IMR-90 (cell line): ENCODE data around the gene CRTAC1.

Experiments
- BHLHE40 ChIP-seq: fragments of 150-350 bp; IDR thresholded peaks from 2 replicates; pipeline ENCODE4 v1.6.1; 2016; ENCODE audit warnings: mild to moderate bottlenecking, low read depth, low read length
- CEBPB ChIP-seq: IDR thresholded peaks from 2 replicates; pipeline ENCODE4 v1.6.1; 2012; ENCODE audit warnings: low read depth, low read length, improper control_type of control experiment
- CTCF ChIP-seq: conservative IDR thresholded peaks from 2 replicates; pipeline ENCODE4 v1.5.1; 2012; ENCODE audit warnings: mild to moderate bottlenecking, low read depth, low read length, improper control_type of control experiment
- ELK1 ChIP-seq: fragments of 150-350 bp; IDR thresholded peaks from 2 replicates; pipeline ENCODE4 v1.6.1; 2016; ENCODE audit warnings: low read depth, mild to moderate bottlenecking, low read length, moderate library complexity, borderline replicate concordance
- MXI1 ChIP-seq: IDR thresholded peaks from 2 replicates; pipeline ENCODE4 v1.6.1; 2012; ENCODE audit warnings: low read depth, mild to moderate bottlenecking, low read length, moderate library complexity, borderline replicate concordance
- NFE2L2 ChIP-seq: fragments of 150-350 bp; IDR thresholded peaks from 2 replicates; pipeline ENCODE4 v1.6.1; 2016; ENCODE audit warnings: low read depth, mild to moderate bottlenecking, low read length
- POLR2A ChIP-seq: IDR thresholded peaks from 2 replicates; pipeline ENCODE4 v1.6.1; 2012; ENCODE audit warnings: mild to moderate bottlenecking, low read depth, low read length
- RAD21 ChIP-seq: IDR thresholded peaks from 2 replicates; pipeline ENCODE4 v1.6.1; 2012; ENCODE audit warnings: low read length, improper control_type of control experiment
- RCOR1 ChIP-seq: IDR thresholded peaks from 2 replicates; pipeline ENCODE4 v1.6.1; 2012; ENCODE audit warnings: mild to moderate bottlenecking, low read length, improper control_type of control experiment; ENCODE audit not compliant: insufficient replicate concordance
- RFX5 ChIP-seq: IDR thresholded peaks from 2 replicates; pipeline ENCODE4 v1.8.0; 2012; ENCODE audit warnings: low read depth, mild to moderate bottlenecking, low read length, moderate library complexity
- USF2 ChIP-seq: fragments of 150-350 bp; IDR thresholded peaks from 2 replicates; pipeline ENCODE4 v1.6.1; 2017; ENCODE audit warnings: mild to moderate bottlenecking, antibody characterized with exemption, low read length, low read depth

- no peak for TF ChIP-seq RFX5
- no peak for TF ChIP-seq ELK1
- TF ChIP-seq CTCF = no peak
- no peak for TF ChIP-seq POLR2A
- no peak for TF ChIP-seq RAD21
- no peak for TF ChIP-seq RCOR1
- no peak for TF ChIP-seq CEBPB
- no peak for TF ChIP-seq MXI1
- no peak for TF ChIP-seq NFE2L2
- TF ChIP-seq BHLHE40 = no peak
- no peak for TF ChIP-seq USF2
These were observed 203.5 kb downstream of the CRTAC1 start for GRCh38 chr10:97826892-97827291.
